ENCODE data around the gene SLC8A2.
"Not testable (repeated sequence)": the region's sequence is repeated elsewhere in the genome, so short reads cannot be mapped to it uniquely, and the experiment has no call there.

SLC8A2 gene

DNA sequence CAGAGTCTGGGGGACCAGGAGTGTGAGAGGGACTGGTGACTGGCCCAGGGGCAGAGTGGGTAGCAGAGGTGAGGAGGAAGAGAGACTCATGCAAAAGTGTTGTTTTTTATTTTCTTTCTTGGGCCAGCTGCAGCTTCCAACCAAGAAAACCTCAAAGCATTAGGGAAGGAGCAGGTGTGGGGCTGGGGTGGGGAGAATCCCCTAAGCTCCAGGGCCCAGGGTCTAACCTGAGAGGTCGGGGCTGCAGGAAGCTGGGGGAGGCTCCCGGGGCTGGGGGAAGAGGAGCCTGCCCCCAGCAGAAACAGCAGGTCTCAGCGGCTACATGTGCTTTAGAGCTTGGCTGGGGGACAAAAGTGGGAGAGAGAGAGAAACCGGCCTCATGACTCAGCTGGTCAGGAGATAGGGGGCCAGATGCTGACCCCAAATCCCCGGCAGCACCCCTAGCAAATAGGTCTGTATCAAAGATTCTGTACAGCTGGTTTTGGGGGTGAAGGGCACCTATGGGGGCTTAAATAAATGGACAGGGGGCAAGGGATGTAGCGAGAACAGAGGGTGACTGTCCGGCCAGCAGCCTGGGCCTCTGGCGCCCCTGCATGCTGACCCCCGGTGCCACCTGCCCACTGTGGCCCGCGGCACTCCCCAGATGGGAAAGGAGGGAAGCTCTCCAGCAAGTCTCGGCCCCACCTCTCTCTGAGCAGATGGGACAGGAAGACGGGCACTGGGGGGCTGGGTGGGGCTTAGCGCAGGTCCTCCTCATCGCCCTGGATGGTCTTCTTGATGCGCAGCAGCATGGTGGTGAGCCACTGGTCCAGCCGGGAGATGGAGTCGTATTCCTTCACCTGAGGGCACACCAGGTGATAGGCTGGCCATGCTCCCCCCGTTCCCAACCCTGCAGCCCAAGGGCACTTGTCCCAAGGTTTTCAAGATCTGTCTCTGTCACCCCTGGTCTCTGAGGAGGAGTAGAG is 16.1 kb upstream of the SLC8A2 start:
- H3K9me3 ChIP-seq (replicated peaks in 1 of 11): no peaks in the 10 kb centered on the region
- peaks cover 35 to 63% (median 49%) of the 10 kb centered on the region in 10 experiments for H3K4me1 ChIP-seq
- H3K4me3 ChIP-seq: peak overlapping the region in 2 of 10 experiments; percentile 8 to 24; a peak in 2 of 20 replicates
- no peaks in the 10 kb centered on the region for H3K27me3 ChIP-seq
- TF ChIP-seq Cebpa-rat (IDR thresholded peaks at IDR 0.05): no peak
- H3K9ac ChIP-seq: peak overlapping the region in 9 of 11 experiments; percentile 14 to 58 (median 41); a peak in 14 of 22 replicates
- H3K27ac ChIP-seq: peak overlapping the region in 8 of 11 experiments; percentile 15 to 66 (median 32); a peak in 10 of 22 replicates
- peaks cover 13 to 51% (median 37%) of the 10 kb centered on the region in 11 experiments for H3K36me3 ChIP-seq
- H3K4me2 ChIP-seq: peak overlapping the region; percentile 41 to 92 (median 82)
- peaks cover 0 to 32% (median 13%) of the 10 kb centered on the region in 11 experiments; a peak in 11 of 22 replicates for H4K20me1 ChIP-seq

DNA sequence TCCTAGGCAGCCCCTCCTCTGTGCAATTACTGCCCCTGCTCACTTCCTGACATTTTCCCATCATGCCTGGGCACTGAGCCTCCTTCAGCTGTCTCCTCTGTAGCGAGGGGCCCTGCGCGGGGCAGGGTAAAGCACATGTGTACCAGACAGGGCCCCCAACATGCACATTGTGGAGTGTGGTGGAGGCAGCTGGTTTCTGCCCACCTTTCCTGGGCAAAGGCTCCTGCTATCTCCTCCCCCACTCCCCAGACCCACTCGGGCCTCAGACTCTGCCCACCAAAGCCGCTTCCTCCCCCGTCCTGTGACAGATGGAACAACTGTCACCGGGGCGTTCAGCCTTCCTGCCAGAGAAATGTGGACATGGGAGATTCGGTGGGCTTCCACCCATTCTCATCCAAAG is 15.2 kb upstream of the SLC8A2 start:
- Histone ChIP-seq H3K27me3 (no peaks in the 10 kb centered on the region), H3K36me3 (peaks cover 13 to 41% (median 28%) of the 10 kb centered on the region in 11 experiments), H3K9ac (peak overlapping the region in 9 of 11 experiments; percentile 5 to 58 (median 41); a peak in 16 of 22 replicates), H3K4me2 (peak overlapping the region; percentile 41 to 92 (median 82)), H3K4me3 (peak overlapping the region in 3 of 10 experiments; percentile 8 to 24 (median 15); a peak in 2 of 20 replicates), H3K4me1 (peaks cover 35 to 57% (median 49%) of the 10 kb centered on the region in 10 experiments), H3K9me3 (replicated peaks in 1 of 11) (no peaks in the 10 kb centered on the region), H4K20me1 (peaks cover 0 to 22% (median 10%) of the 10 kb centered on the region in 11 experiments; a peak in 8 of 22 replicates), H3K27ac (peak overlapping the region in 8 of 11 experiments; percentile 15 to 66 (median 32); a peak in 12 of 22 replicates)
- no peak for TF ChIP-seq Cebpa-rat (IDR thresholded peaks at IDR 0.05)

DNA sequence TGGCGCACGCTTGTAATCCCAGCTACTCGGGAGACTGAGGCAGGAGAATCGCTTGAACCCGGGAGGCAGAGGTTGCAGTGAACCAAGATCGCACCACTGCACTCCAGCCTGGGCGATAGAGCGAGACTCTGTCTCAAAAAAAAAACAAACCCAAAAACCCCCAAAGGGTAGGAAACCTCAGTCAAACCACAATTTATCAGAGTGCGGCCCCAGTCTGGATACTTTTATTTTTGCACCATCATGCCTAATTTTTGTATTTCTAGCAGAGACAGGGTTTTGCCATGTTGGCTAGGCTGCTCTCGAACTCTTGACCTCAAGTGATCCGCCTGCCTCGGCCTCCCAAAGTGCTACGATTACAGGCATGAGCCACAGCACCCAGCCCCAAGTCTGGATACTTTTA is 14.5 kb upstream of the SLC8A2 start:
- H3K27ac ChIP-seq: peak overlapping the region in 5 of 11 experiments; percentile 2 to 66 (median 44); a peak in 6 of 22 replicates
- peak overlapping the region in 1 of 10 experiments; percentile 8; a peak in 1 of 20 replicates for H3K4me3 ChIP-seq
- H3K9ac ChIP-seq: peak overlapping the region in 6 of 11 experiments; percentile 14 to 58 (median 45); a peak in 5 of 22 replicates
- H4K20me1 ChIP-seq: peaks cover 0 to 17% (median 5%) of the 10 kb centered on the region in 11 experiments; a peak in 8 of 22 replicates
- H3K4me1 ChIP-seq: peaks cover 35 to 57% (median 49%) of the 10 kb centered on the region in 10 experiments
- peaks cover 12 to 35% (median 21%) of the 10 kb centered on the region in 11 experiments for H3K36me3 ChIP-seq
- H3K27me3 ChIP-seq; H3K9me3 ChIP-seq (replicated peaks in 1 of 11): not testable (repeated sequence)
- H3K4me2 ChIP-seq: peak overlapping the region in 10 of 11 experiments; percentile 41 to 92 (median 84); a peak in 19 of 22 replicates

DNA sequence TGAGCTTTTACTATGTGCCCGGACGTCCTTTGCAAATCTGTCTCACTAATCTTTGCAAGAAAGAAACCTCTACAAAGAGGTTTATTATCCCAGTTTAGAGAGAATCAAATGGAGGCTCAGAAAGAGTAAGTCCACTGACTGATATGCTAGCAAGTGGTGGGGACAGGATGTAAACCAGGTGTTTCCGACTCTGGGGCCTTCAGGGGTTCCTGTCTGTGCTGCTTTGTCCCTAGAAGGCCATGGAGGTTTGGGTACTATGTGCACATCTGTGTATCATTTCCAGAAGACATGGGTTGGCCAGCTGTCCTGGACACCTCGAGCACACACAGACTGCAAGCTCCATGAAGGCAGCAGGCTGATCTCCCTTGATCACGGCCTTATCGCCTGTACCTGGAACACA is 13.5 kb upstream of the SLC8A2 start:
- H3K9ac ChIP-seq: peak overlapping the region in 9 of 11 experiments; percentile 90 to 96 (median 93); a peak in 15 of 22 replicates
- peak overlapping the region in 6 of 10 experiments; percentile 60 to 73 (median 68); a peak in 10 of 20 replicates for H3K4me3 ChIP-seq
- peaks cover 0 to 17% (median 0%) of the 10 kb centered on the region in 11 experiments; a peak in 6 of 22 replicates for H4K20me1 ChIP-seq
- peaks cover 8 to 24% (median 12%) of the 10 kb centered on the region in 11 experiments; a peak in 21 of 22 replicates for H3K36me3 ChIP-seq
- H3K4me2 ChIP-seq: peak overlapping the region; percentile 75 to 92 (median 88)
- no peaks in the 10 kb centered on the region for H3K9me3 ChIP-seq (replicated peaks in 1 of 11)
- no peak for TF ChIP-seq Cebpa-rat (IDR thresholded peaks at IDR 0.05)
- peak overlapping the region in 7 of 11 experiments; percentile 89 to 96 (median 93); a peak in 10 of 22 replicates for H3K27ac ChIP-seq
- H3K4me1 ChIP-seq: peaks cover 35 to 57% (median 49%) of the 10 kb centered on the region in 10 experiments
- H3K27me3 ChIP-seq: no peaks in the 10 kb centered on the region

DNA sequence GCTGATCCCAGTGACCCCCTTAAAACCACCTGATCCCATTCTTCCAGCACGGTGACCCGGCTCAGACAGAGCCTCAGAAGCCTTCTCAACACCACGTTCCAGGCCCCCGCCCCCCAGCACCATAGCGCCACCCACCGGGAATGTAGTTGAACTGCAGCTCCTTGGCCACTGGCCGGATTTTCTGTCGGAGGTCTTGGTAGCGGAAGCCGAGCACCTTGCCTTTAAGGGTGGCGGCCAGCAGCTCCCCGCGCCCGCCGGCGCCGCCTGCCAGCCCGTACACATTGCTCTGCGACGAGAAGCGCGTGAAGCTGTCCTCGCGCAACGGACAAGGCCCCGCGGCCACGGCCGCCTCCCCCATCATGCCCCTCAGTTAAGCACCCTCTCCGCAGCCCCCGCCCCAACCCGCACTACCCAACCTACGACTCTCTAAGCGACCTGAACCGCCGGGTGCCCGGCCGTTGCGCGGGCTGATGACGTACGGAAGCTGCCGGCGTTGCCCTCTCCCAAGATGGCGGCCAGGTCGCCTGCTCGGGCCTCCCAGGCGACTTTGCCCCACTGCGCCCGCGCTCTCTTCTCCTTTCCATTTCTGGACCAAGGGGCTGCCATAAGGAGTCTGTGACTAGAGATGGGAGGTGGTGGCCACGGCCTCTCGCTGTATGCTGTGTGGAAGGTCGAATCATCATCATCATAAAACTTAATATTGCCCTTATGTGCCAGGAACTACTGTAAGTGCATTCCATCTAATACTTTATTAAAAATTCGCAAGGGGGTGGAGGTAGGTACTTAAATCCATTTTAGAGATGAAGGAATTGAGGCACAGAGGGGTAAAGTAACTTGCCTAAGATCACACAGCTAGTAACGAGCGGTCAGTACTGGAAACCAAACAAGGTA is 12.4 kb upstream of the SLC8A2 start, which contains the start of gene KPTN:
TSS of gene KPTN (minus strand) at position 420 of the 891 bp plus-strand sequence. CDS start at position 361, 59 bp downstream.
- peak within 1 kb of the TSS; percentile 60 to 79 (median 68) for H3K4me3 ChIP-seq
- TF ChIP-seq Cebpa-rat (IDR thresholded peaks at IDR 0.05): no peak
- H3K9ac ChIP-seq: peak within 1 kb of the TSS; percentile 89 to 97 (median 93)
- peaks cover 0 to 13% (median 0%) of the 10 kb centered on the region in 11 experiments; a peak in 4 of 22 replicates for H4K20me1 ChIP-seq
- peaks cover 0 to 13% (median under 1%) of the 10 kb centered on the region in 11 experiments; a peak in 11 of 22 replicates for H3K36me3 ChIP-seq
- peak within 1 kb of the TSS; percentile 75 to 92 (median 88) for H3K4me2 ChIP-seq
- peak within 1 kb of the TSS; percentile 89 to 96 (median 93) for H3K27ac ChIP-seq
- peaks cover 35 to 52% (median 48%) of the 10 kb centered on the region in 10 experiments for H3K4me1 ChIP-seq
- H3K27me3 ChIP-seq: no peaks in the 10 kb centered on the region
- no peaks in the 10 kb centered on the region for H3K9me3 ChIP-seq (replicated peaks in 1 of 11)

- Histone ChIP-seq H3K4me3 (peak overlapping the region; percentile 60 to 79 (median 68); a peak in 13 of 20 replicates), H3K36me3 (peaks cover 0 to 7% (median 0%) of the 10 kb centered on the region in 11 experiments; a peak in 6 of 22 replicates), H3K27me3 (no peaks in the 10 kb centered on the region), H3K9ac (peak overlapping the region in 6 of 11 experiments; percentile 89 to 97 (median 92); a peak in 4 of 22 replicates), H4K20me1 (peaks cover 0 to 10% (median 0%) of the 10 kb centered on the region in 11 experiments; a peak in 4 of 22 replicates), H3K9me3 (replicated peaks in 1 of 11) (no peaks in the 10 kb centered on the region), H3K4me2 (peak overlapping the region; percentile 64 to 92 (median 86)), H3K27ac (peak overlapping the region in 2 of 11 experiments; percentile 92 to 95; a peak in 2 of 22 replicates), H3K4me1 (peaks cover 35 to 48% (median 45%) of the 10 kb centered on the region in 10 experiments)
- no peak for TF ChIP-seq Cebpa-rat (IDR thresholded peaks at IDR 0.05)
Observed at GRCh38 chr19:47483200-47483599, 11.5 kb upstream of the SLC8A2 start.

- Histone ChIP-seq H3K27me3 (no peaks in the 10 kb centered on the region), H3K9me3 (replicated peaks in 1 of 11) (no peaks in the 10 kb centered on the region), H3K4me1 (peaks cover 20 to 32% (median 29%) of the 10 kb centered on the region in 10 experiments), H3K4me3 (no peak overlapping the region), H3K9ac (no peak overlapping the region), H3K4me2 (no peak overlapping the region), H3K36me3 (no peaks in the 10 kb centered on the region; a peak in 1 of 22 replicates), H4K20me1 (no peaks in the 10 kb centered on the region; a peak in 1 of 22 replicates), H3K27ac (no peak overlapping the region)
- no peak for TF ChIP-seq Cebpa-rat (IDR thresholded peaks at IDR 0.05)
Observed at GRCh38 chr19:47481460-47482052, 9.9 kb upstream of the SLC8A2 start.
